DND-41 (cell line): Measurements from ENCODE around the gene DCP1B.

Experiments used
- ATAC-seq: fragments of 200-7000 bp; cut with Tn5 transposase; 3 replicates; pipeline ENCODE4 v1.9.1; 2021; ENCODE audit warnings: low read depth; ENCODE audit not compliant: insufficient read depth
- DNase-seq: peaks from one replicate; pipeline ENCODE4 v3.0.0-alpha.2; 2020
- H2AFZ ChIP-seq: 2 replicates; pipeline ENCODE4 v1.6.0; 2012; ENCODE audit warnings: low read depth, low read length
- H3K27ac ChIP-seq: 2 replicates; pipeline ENCODE4 v1.5.1; 2012; ENCODE audit warnings: low read length, inconsistent platforms
- H3K27me3 ChIP-seq: fragments of 200-600 bp; sonication (generic); 2 replicates; pipeline ENCODE4 v1.6.0; 2012; ENCODE audit warnings: low read length, mild to moderate bottlenecking, inconsistent platforms; ENCODE audit not compliant: insufficient read depth, poor library complexity
- H3K36me3 ChIP-seq: 2 replicates; pipeline ENCODE4 v1.5.1; 2012; ENCODE audit warnings: low read length, inconsistent platforms; ENCODE audit not compliant: insufficient read depth
- H3K4me1 ChIP-seq: 2 replicates; pipeline ENCODE4 v1.5.1; 2012; ENCODE audit warnings: mild to moderate bottlenecking, low read length; ENCODE audit not compliant: insufficient read depth
- H3K4me2 ChIP-seq: 2 replicates; pipeline ENCODE4 v1.6.0; 2012; ENCODE audit warnings: mild to moderate bottlenecking, moderate library complexity, low read length, inconsistent platforms; ENCODE audit not compliant: insufficient read depth
- H3K4me3 ChIP-seq, 2 experiments: fragments of 200-600 bp in 1 of 2; shearing (Covaris generic) in 1 of 2; 2 replicates each; pipeline ENCODE4 v1.5.1; 2012 to 2016; ENCODE audit warnings: inconsistent platforms in 2 of 2, low read length in 2 of 2, mild to moderate bottlenecking in 2 of 2, low read depth in 1 of 2, moderate library complexity in 1 of 2
- H3K79me2 ChIP-seq: 2 replicates; pipeline ENCODE4 v1.6.0; 2012; ENCODE audit warnings: low read length, inconsistent platforms; ENCODE audit not compliant: insufficient read depth
- H3K9ac ChIP-seq: 2 replicates; pipeline ENCODE4 v1.6.0; 2012; ENCODE audit warnings: low read depth, mild to moderate bottlenecking, inconsistent platforms, low read length, moderate library complexity
- H3K9me3 ChIP-seq: 2 replicates; pipeline ENCODE4 v1.5.1; 2012; ENCODE audit warnings: low read length, moderate library complexity, mild to moderate bottlenecking, inconsistent platforms; ENCODE audit not compliant: insufficient read depth, severe bottlenecking
- H4K20me1 ChIP-seq: 2 replicates; pipeline ENCODE4 v1.6.0; 2012; ENCODE audit warnings: low read length; ENCODE audit not compliant: insufficient read depth
- CTCF ChIP-seq: IDR thresholded peaks from 2 replicates; pipeline ENCODE4 v1.5.1; 2012; ENCODE audit warnings: borderline replicate concordance, low read length, moderate library complexity, mild to moderate bottlenecking; ENCODE audit not compliant: poor library complexity, severe bottlenecking; ENCODE audit errors: extremely low read depth
- EZH2 ChIP-seq: IDR thresholded peaks from 3 replicates; pipeline ENCODE4 v1.6.1; 2012; ENCODE audit warnings: borderline replicate concordance, low read depth, mild to moderate bottlenecking, moderate library complexity, low read length, inconsistent platforms; ENCODE audit not compliant: severe bottlenecking

The DCP1B gene

DNA sequence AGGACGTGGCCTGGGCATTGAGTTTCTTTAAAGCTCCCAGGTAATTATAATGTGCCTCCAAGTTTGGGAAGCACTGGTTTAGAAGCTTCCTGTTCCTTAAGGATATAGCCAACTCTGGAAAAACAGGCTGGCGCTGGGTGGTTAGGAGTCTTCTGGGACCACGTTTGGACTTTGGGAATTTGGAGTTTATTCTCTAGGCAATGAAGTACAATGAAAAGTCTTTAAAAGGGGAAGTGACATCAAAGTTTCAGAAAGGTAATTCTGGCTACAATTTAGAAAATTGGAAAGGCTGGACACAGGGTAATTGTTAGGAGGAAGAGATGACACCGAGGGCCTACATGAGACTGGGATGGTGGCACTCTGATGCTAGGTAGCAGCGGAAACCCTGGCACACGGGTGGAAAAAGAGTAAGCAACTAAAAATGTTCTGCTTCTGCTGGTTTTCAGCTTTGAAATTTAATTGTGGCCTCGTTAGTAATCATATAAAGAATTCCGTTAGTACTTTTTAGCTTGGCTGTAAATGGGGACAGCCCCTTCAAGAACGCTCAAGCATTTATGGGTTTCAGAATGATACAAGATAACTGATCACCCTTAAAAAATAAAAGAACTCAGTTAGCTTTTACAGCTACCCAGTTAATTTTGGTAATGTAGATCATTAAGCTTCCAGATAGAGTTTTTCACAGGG is 12.7 kb upstream of the DCP1B start:
- no peak overlapping the region for H3K27ac ChIP-seq
- no peaks in the 10 kb centered on the region for H3K36me3 ChIP-seq
- H3K27me3 ChIP-seq = peaks cover 15% of the 10 kb centered on the region
- no peak overlapping the region for H3K4me2 ChIP-seq
- H4K20me1 ChIP-seq = no peaks in the 10 kb centered on the region
- H2AFZ ChIP-seq = no peak overlapping the region
- ATAC-seq = no peak
- no peaks in the 10 kb centered on the region for H3K79me2 ChIP-seq
- H3K4me1 ChIP-seq = no peaks in the 10 kb centered on the region
- no peak overlapping the region for H3K9ac ChIP-seq
- TF ChIP-seq CTCF = no peak
- no peak for DNase-seq
- H3K4me3 ChIP-seq = no peak overlapping the region
- H3K9me3 ChIP-seq = no peaks in the 10 kb centered on the region

DNA sequence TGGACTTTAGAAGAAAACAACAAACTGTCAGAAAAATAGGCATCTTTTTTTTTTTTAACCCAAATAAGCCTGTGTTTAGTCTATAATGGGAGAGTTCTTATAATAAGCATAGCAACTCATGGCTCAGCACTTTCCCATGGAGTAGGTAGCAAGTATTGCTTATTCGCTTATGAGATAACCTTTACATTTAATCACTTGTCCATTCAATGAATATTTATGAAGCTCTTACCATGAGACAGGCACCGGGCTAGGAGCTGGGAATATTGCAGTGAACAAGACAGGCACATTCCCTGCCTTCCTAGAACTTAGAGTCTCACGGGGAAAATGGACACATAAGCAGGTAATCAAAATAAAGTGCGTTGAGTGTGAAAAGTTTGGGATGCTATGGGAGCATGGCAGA is 10.0 kb upstream of the DCP1B start:
- DNase-seq = no peak
- no peak overlapping the region for H3K27ac ChIP-seq
- no peak overlapping the region for H2AFZ ChIP-seq
- no peaks in the 10 kb centered on the region for H4K20me1 ChIP-seq
- peaks cover 12% of the 10 kb centered on the region for H3K27me3 ChIP-seq
- H3K4me3 ChIP-seq = no peak overlapping the region
- no peaks in the 10 kb centered on the region for H3K36me3 ChIP-seq
- H3K4me1 ChIP-seq = no peaks in the 10 kb centered on the region
- ATAC-seq = no peak
- H3K4me2 ChIP-seq = no peak overlapping the region
- no peak for TF ChIP-seq EZH2
- no peaks in the 10 kb centered on the region for H3K9me3 ChIP-seq
- H3K79me2 ChIP-seq = no peaks in the 10 kb centered on the region
- no peak overlapping the region for H3K9ac ChIP-seq

GRCh38 chr12:2013527-2014223 is 9.4 kb upstream of the DCP1B start:
- no peaks in the 10 kb centered on the region for H3K36me3 ChIP-seq
- H3K9ac ChIP-seq = no peak overlapping the region
- H3K79me2 ChIP-seq = no peaks in the 10 kb centered on the region
- TF ChIP-seq EZH2 (no peak), CTCF (no peak)
- ATAC-seq (no peak), DNase-seq (no peak)
- no peak overlapping the region for H2AFZ ChIP-seq
- H3K4me1 ChIP-seq = no peaks in the 10 kb centered on the region
- no peak overlapping the region for H3K4me3 ChIP-seq
- no peak overlapping the region for H3K4me2 ChIP-seq
- no peaks in the 10 kb centered on the region for H4K20me1 ChIP-seq
- peaks cover 8% of the 10 kb centered on the region for H3K27me3 ChIP-seq
- H3K27ac ChIP-seq = no peak overlapping the region
- no peaks in the 10 kb centered on the region for H3K9me3 ChIP-seq

DNA sequence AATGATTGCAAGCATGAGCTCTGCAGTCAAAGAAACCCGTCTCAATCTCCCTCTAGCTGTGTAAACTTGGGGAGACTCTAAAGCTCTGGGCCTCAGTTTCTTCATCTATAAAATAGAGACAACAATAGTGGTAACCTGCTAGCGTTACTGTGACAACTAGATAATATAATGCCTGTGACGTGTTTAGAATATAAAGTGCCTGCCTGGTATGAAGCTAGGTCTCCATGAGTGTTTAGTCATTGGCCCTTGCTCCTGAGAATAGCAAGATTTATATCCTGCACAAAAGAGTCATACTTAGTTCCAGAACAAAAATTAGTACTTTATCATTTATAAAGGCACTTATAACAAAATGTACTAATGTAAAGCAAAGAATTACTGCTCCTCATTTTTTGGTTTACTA is 8.8 kb upstream of the DCP1B start:
- Histone ChIP-seq H3K27me3 (peaks cover 5% of the 10 kb centered on the region), H4K20me1 (no peaks in the 10 kb centered on the region), H3K9ac (no peak overlapping the region), H3K27ac (no peak overlapping the region), H3K36me3 (no peaks in the 10 kb centered on the region), H3K79me2 (no peaks in the 10 kb centered on the region), H3K4me2 (no peak overlapping the region), H3K4me3 (no peak overlapping the region), H3K4me1 (no peaks in the 10 kb centered on the region), H2AFZ (no peak overlapping the region), H3K9me3 (no peaks in the 10 kb centered on the region)
- ATAC-seq = no peak
- TF ChIP-seq EZH2 (no peak), CTCF (no peak)
- no peak for DNase-seq
